ENCODE data around the gene SIVA1. TPM values are rescaled to one million over a fixed set of nuclear protein-coding genes. Genes with fewer than 3 reads are reported as not detected.

SIVA1 gene
- total RNA-seq, 1 donor from 2014 or later = 116 TPM

DNA sequence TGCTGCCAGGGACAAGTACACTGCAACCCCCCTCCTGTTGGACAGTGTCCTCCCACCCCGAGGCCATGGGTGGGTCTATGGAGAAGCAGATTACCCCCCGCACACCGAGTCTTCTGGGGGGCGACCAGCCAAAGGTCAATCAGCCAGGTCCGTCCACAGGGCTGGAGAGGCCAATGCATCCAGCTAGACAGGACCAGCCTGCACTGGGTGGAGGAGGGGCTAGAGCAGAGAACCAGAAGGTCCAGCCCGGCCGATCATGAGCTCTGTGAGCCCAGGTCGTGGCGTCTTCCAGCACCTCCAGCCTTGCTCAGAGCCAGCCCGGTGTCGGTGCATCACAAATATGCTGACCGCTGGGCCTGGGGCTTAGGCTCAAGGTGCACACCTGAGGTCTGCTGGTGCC lies 37.1 kb upstream of the SIVA1 start:
- no peaks in the 10 kb centered on the region for H3K9me3 Mint-ChIP-seq (ENCODE audit: low read depth)
- peak overlapping the region; percentile 37 for H3K27ac Mint-ChIP-seq
- H3K4me1 Mint-ChIP-seq (ENCODE audit: low read depth) = peaks cover 1% of the 10 kb centered on the region
- no peaks in the 10 kb centered on the region for H3K27me3 Mint-ChIP-seq
- no peak for DNase-seq (ENCODE audit: low spot score, unreplicated experiment)
- TF ChIP-seq, protein P1, sequence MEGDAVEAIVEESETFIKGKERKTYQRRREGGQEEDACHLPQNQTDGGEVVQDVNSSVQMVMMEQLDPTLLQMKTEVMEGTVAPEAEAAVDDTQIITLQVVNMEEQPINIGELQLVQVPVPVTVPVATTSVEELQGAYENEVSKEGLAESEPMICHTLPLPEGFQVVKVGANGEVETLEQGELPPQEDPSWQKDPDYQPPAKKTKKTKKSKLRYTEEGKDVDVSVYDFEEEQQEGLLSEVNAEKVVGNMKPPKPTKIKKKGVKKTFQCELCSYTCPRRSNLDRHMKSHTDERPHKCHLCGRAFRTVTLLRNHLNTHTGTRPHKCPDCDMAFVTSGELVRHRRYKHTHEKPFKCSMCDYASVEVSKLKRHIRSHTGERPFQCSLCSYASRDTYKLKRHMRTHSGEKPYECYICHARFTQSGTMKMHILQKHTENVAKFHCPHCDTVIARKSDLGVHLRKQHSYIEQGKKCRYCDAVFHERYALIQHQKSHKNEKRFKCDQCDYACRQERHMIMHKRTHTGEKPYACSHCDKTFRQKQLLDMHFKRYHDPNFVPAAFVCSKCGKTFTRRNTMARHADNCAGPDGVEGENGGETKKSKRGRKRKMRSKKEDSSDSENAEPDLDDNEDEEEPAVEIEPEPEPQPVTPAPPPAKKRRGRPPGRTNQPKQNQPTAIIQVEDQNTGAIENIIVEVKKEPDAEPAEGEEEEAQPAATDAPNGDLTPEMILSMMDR (IDR thresholded peaks at IDR 0.05; ENCODE audit: unreplicated experiment) = no peak
- peaks cover 7% of the 10 kb centered on the region for H3K36me3 Mint-ChIP-seq (ENCODE audit: insufficient read depth)
- H3K4me3 Mint-ChIP-seq (ENCODE audit: low read depth) = no peak overlapping the region

DNA sequence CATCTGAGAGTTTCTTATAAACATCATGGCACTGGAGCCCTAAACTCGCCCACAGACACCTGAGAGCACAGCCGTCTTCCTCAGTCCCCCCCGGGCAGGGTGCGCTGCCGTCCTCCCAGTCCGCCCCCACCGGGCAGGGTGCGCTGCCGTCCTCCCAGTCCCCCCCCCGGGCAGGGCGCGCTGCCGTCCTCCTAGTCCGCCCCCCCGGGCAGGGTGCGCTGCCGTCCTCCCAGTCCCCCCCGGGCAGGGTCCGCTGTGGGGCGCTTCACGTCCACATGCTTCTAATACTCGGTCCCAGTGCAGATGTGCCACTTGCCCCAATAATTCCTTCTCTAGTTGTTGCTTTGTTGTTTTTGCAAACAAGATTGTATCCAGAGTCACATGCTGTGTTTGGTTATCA lies 35.8 kb upstream of the SIVA1 start:
- peaks cover 3% of the 10 kb centered on the region for H3K4me1 Mint-ChIP-seq (ENCODE audit: low read depth)
- H3K27me3 Mint-ChIP-seq = no peaks in the 10 kb centered on the region
- H3K36me3 Mint-ChIP-seq (ENCODE audit: insufficient read depth) = peaks cover 7% of the 10 kb centered on the region
- no peak overlapping the region for H3K4me3 Mint-ChIP-seq (ENCODE audit: low read depth)
- H3K27ac Mint-ChIP-seq = no peak overlapping the region
- TF ChIP-seq, protein P1 (IDR thresholded peaks at IDR 0.05; ENCODE audit: unreplicated experiment) = no peak
- H3K9me3 Mint-ChIP-seq (ENCODE audit: low read depth) = no peaks in the 10 kb centered on the region
- no peak for DNase-seq (ENCODE audit: low spot score, unreplicated experiment)

DNA sequence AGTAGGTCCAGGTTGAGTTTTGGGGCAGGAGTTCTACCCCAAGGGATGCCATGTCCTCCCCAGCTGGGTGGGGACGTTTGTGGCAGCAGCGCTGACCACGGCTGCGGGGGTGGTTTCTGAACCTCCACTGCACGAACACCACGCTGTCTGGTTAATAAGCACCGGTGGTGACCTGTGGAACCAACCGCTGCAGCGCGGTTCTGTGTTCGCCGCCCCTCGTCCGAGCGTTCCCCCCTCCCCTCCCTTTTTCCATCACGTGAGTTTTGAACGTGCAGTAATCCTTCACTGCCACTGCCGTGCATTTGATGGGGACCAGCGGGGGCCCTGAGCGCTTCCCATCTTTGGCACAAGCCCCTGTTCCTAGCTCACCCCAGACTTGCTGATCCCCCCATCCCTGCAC lies 35.3 kb upstream of the SIVA1 start:
- Mint-ChIP-seq H3K27me3 (no peaks in the 10 kb centered on the region), H3K4me3 (ENCODE audit: low read depth) (no peak overlapping the region), H3K9me3 (ENCODE audit: low read depth) (no peaks in the 10 kb centered on the region), H3K36me3 (ENCODE audit: insufficient read depth) (peaks cover 7% of the 10 kb centered on the region), H3K4me1 (ENCODE audit: low read depth) (peaks cover 3% of the 10 kb centered on the region), H3K27ac (no peak overlapping the region)
- DNase-seq (ENCODE audit: low spot score, unreplicated experiment) = no peak
- TF ChIP-seq, protein P1 (IDR thresholded peaks at IDR 0.05; ENCODE audit: unreplicated experiment) = no peak

DNA sequence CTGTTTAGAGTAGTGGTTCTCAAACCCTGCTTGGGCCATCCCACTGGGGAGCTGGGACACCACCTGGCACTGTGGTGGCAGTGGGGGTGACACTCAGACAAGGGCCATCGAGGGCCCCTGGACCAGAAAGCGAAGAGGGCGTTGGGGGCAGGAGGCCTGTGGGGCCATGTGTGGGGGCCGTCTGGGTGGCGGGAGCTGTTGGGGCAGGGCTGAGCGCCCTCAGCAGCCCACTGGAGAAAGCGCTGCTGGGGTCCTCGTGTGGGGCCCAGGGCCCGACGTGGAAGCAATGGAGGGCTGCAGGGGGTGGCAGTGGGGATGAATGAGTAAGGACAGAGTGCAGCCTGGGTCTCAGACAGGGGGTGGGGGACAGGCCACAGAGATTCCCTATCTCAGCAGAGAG lies 34.8 kb upstream of the SIVA1 start:
- Mint-ChIP-seq H3K27ac (no peak overlapping the region), H3K36me3 (ENCODE audit: insufficient read depth) (peaks cover 7% of the 10 kb centered on the region), H3K9me3 (ENCODE audit: low read depth) (no peaks in the 10 kb centered on the region), H3K4me3 (ENCODE audit: low read depth) (no peak overlapping the region), H3K27me3 (no peaks in the 10 kb centered on the region), H3K4me1 (ENCODE audit: low read depth) (peaks cover 3% of the 10 kb centered on the region)
- no peak for DNase-seq (ENCODE audit: low spot score, unreplicated experiment)
- TF ChIP-seq, protein P1 (IDR thresholded peaks at IDR 0.05; ENCODE audit: unreplicated experiment) = no peak

DNA sequence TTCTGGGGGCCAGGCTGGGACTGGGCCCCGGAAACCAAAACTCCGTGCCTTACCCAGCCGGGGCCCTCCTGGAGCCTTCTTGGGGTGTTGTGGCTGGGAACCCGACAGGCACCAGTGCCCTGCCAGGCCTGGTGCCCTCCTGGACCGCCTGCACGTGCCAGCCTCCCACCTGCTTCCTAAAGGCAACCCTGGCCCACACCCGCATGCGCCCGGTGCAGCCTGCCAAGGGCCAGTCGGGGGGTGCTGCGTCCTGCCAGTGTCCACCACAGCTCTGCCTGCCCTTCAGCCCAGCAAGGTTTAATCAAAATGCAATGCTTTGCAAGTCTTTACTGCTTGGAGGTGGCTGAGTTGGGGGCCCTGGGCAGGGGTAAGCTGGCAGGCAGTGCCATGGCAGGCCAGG lies 34.1 kb upstream of the SIVA1 start:
- H3K4me3 Mint-ChIP-seq (ENCODE audit: low read depth) = no peak overlapping the region
- H3K27me3 Mint-ChIP-seq = no peaks in the 10 kb centered on the region
- H3K9me3 Mint-ChIP-seq (ENCODE audit: low read depth) = no peaks in the 10 kb centered on the region
- H3K36me3 Mint-ChIP-seq (ENCODE audit: insufficient read depth) = peaks cover 7% of the 10 kb centered on the region
- H3K4me1 Mint-ChIP-seq (ENCODE audit: low read depth) = peaks cover 3% of the 10 kb centered on the region
- no peak overlapping the region for H3K27ac Mint-ChIP-seq
- no peak for DNase-seq (ENCODE audit: low spot score, unreplicated experiment)
- TF ChIP-seq, protein P1 (IDR thresholded peaks at IDR 0.05; ENCODE audit: unreplicated experiment) = no peak

Data from progenitor cell of endocrine pancreas (in vitro differentiated cells).